ENCODE measurements around the gene NOD2.

DNA sequence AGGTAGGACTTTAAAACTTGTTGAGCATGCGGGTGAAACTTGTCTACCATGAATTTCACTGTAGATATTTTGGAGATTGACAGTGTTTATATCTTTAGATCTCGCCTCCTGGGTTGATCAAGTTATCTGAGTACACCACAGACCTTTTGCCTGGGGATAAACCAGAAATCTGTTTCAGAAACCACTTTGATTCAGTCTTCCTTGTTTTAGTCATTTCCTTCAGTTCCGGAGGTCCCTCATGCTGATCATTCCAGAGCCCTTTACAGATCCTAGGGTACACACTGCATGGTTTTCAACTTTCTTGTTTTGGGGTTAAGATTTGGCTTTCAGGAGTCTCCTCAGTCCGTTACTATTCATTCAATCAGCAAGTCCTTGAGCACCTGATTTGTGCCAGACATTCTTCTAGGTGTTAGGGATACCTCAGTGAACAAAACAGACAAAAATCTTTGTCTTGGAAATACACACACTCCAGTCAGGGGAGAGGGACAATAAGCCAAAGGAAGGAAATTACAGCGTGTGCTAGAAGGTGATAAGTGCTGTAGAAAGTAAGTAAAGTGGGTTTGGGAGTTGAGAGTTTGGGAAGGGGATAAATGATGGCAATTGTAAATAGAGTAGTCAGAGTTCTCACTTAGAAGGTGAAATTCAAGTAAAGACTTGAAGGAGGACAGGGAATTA, 12.2 kb downstream of the NOD2 start:
- TF ChIP-seq, protein P1, sequence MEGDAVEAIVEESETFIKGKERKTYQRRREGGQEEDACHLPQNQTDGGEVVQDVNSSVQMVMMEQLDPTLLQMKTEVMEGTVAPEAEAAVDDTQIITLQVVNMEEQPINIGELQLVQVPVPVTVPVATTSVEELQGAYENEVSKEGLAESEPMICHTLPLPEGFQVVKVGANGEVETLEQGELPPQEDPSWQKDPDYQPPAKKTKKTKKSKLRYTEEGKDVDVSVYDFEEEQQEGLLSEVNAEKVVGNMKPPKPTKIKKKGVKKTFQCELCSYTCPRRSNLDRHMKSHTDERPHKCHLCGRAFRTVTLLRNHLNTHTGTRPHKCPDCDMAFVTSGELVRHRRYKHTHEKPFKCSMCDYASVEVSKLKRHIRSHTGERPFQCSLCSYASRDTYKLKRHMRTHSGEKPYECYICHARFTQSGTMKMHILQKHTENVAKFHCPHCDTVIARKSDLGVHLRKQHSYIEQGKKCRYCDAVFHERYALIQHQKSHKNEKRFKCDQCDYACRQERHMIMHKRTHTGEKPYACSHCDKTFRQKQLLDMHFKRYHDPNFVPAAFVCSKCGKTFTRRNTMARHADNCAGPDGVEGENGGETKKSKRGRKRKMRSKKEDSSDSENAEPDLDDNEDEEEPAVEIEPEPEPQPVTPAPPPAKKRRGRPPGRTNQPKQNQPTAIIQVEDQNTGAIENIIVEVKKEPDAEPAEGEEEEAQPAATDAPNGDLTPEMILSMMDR (IDR thresholded peaks at IDR 0.05) = no peak
- TF ChIP-seq POLR2A (IDR thresholded peaks at IDR 0.05) = no peak

Data from heart left ventricle (tissue), 13 donors.